ENCODE results near the gene SNX32. TPM values are rescaled to one million over a fixed set of nuclear protein-coding genes. Genes with fewer than 3 reads are reported as not detected.

SNX32 gene
- total RNA-seq, 1 experiment from 2014 or later, result not detected

DNA sequence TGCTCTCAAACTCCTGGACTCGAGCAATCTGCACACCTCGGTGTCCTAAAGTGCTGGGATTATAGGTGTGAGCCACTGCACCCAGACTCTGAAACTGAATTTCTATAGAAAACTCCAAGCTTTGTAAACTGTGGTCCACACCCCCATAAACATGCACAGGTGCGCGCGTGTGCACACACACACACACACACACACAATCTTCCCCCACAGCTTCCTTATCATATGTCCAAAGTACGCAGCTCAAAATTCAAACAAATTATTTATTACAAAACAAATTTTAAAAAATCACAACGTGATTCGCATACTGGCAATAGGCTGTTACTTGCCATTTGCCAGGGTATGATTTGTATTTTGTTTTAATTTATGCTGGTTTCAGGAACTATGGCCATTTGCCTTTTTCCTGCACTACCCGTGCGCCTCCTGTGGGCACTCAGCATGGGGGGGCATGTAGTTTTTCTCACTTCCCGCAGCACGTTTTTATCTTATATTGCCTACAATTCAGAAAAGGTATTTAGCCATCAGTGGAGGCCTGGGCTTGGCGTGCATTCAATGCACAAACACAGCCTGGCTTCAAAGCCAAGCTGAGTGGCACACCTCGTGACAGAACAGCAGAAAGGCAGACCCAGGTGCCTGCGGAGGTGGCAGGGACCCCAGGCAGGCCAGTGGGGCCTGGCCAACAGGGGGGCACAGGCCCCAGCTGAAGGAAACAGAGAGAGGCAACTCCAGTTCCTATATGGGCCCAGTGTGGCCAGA, 10.8 kb upstream of the SNX32 start:
- intact Hi-C loops (cut with micrococcal nuclease), result no loop called here

More for the DNA sequence above, 10.8 kb upstream of the SNX32 start:
- H3K36me3 ChIP-seq (ENCODE audit: control insufficient read depth in 1 of 2, insufficient read depth in 2 of 2, low read length in 2 of 2), result no peaks in the 10 kb centered on the region
- no peaks in the 10 kb centered on the region; a peak in 1 of 4 replicates for H3K4me1 ChIP-seq (ENCODE audit: control insufficient read depth in 1 of 2, insufficient read depth in 2 of 2, low read length in 2 of 2)
- no peak overlapping the region for H3K4me3 ChIP-seq (replicated peaks in 1 of 2; ENCODE audit: low read depth in 1 of 2, low read length in 2 of 2)
- no peak overlapping the region for H2AFZ ChIP-seq (ENCODE audit: low read depth, low read length, poor library complexity, severe bottlenecking)
- TF ChIP-seq ZNF274 (IDR thresholded peaks at IDR 0.05; ENCODE audit: low read depth, low read length) (no peak), EGR1 (IDR thresholded peaks at IDR 0.05; ENCODE audit: low read depth) (no peak), ZFX (IDR thresholded peaks at IDR 0.05) (no peak), SRF (IDR thresholded peaks at IDR 0.05; ENCODE audit: low read depth) (no peak), EZH2 (IDR thresholded peaks at IDR 0.05) (no peak), ATF3 (IDR thresholded peaks at IDR 0.05) (no peak), ELF1 (IDR thresholded peaks at IDR 0.05; ENCODE audit: borderline replicate concordance, low read depth) (no peak), CEBPB (IDR thresholded peaks at IDR 0.05; ENCODE audit: low read depth) (no peak), RAD21 (IDR thresholded peaks at IDR 0.05; ENCODE audit: low read depth) (no peak), JUND (IDR thresholded peaks at IDR 0.05) (no peak), TCF7L2 (IDR thresholded peaks at IDR 0.05; ENCODE audit: borderline replicate concordance, extremely low read depth, insufficient read depth, insufficient read length) (no peak), SP1 (IDR thresholded peaks at IDR 0.05; ENCODE audit: low read depth) (no peak), POLR2AphosphoS5 (IDR thresholded peaks at IDR 0.05; ENCODE audit: low read depth, low read length) (no peak), SIN3A (IDR thresholded peaks at IDR 0.05; ENCODE audit: low read depth) (no peak), CBX3 (IDR thresholded peaks at IDR 0.05; ENCODE audit: low read depth) (no peak)
- TF ChIP-seq, protein P1, sequence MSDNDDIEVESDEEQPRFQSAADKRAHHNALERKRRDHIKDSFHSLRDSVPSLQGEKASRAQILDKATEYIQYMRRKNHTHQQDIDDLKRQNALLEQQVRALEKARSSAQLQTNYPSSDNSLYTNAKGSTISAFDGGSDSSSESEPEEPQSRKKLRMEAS (IDR thresholded peaks at IDR 0.05), result no peak
- TF ChIP-seq, protein P2, sequence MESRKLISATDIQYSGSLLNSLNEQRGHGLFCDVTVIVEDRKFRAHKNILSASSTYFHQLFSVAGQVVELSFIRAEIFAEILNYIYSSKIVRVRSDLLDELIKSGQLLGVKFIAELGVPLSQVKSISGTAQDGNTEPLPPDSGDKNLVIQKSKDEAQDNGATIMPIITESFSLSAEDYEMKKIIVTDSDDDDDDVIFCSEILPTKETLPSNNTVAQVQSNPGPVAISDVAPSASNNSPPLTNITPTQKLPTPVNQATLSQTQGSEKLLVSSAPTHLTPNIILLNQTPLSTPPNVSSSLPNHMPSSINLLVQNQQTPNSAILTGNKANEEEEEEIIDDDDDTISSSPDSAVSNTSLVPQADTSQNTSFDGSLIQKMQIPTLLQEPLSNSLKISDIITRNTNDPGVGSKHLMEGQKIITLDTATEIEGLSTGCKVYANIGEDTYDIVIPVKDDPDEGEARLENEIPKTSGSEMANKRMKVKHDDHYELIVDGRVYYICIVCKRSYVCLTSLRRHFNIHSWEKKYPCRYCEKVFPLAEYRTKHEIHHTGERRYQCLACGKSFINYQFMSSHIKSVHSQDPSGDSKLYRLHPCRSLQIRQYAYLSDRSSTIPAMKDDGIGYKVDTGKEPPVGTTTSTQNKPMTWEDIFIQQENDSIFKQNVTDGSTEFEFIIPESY (IDR thresholded peaks at IDR 0.05; ENCODE audit: extremely low read depth, insufficient replicate concordance, low read length), result no peak
- TF ChIP-seq, protein P3, sequence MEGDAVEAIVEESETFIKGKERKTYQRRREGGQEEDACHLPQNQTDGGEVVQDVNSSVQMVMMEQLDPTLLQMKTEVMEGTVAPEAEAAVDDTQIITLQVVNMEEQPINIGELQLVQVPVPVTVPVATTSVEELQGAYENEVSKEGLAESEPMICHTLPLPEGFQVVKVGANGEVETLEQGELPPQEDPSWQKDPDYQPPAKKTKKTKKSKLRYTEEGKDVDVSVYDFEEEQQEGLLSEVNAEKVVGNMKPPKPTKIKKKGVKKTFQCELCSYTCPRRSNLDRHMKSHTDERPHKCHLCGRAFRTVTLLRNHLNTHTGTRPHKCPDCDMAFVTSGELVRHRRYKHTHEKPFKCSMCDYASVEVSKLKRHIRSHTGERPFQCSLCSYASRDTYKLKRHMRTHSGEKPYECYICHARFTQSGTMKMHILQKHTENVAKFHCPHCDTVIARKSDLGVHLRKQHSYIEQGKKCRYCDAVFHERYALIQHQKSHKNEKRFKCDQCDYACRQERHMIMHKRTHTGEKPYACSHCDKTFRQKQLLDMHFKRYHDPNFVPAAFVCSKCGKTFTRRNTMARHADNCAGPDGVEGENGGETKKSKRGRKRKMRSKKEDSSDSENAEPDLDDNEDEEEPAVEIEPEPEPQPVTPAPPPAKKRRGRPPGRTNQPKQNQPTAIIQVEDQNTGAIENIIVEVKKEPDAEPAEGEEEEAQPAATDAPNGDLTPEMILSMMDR (IDR thresholded peaks at IDR 0.05 in 2 of 3, conservative IDR thresholded peaks at IDR 0.05 in 1 of 3; ENCODE audit: borderline replicate concordance in 1 of 3, insufficient read depth in 1 of 3, low read depth in 2 of 3, low read length in 2 of 3), result no peak
- H4K20me1 ChIP-seq (ENCODE audit: insufficient read depth), result no peaks in the 10 kb centered on the region
- POLR2A ChIA-PET, result no interaction called here
- RAD21 ChIA-PET (ENCODE audit: low non-redundant PET in 1 of 2, low total read pairs in 2 of 2, uncharacterized antibody in 2 of 2, unreplicated experiment in 2 of 2), result no interaction called here
- no peaks in the 10 kb centered on the region for H3K9me3 ChIP-seq (ENCODE audit: control insufficient read depth in 1 of 2, insufficient read depth in 1 of 2, low read depth in 1 of 2, low read length in 2 of 2)
- ATAC-seq, result no peak
- H3K9ac ChIP-seq (ENCODE audit: low read length), result no peak overlapping the region
- H3K27me3 ChIP-seq (ENCODE audit: insufficient read depth, low read length), result no peaks in the 10 kb centered on the region
- BruUV-seq (replicated peaks), result no TSS peak
- no peak for DNase-seq (ENCODE audit: low read depth, low spot score)
- no peak overlapping the region for H3K4me2 ChIP-seq (ENCODE audit: low read length)
- H3K79me2 ChIP-seq (ENCODE audit: insufficient read depth, low read length), result no peaks in the 10 kb centered on the region
- CTCF ChIA-PET, result interaction anchor here (0.7 to 1.5 kb wide), 3 partner anchors 43 to 66 kb away, joined by 3 to 4 read pairs (median 3); partner anchors contain the start of gene FIBP
- H3K9me2 ChIP-seq (ENCODE audit: insufficient read depth), result no peaks in the 10 kb centered on the region
- H3K27ac ChIP-seq (ENCODE audit: low read depth, low read length), result no peak overlapping the region

All from HCT116 (cell line).